H1 (cell line): Measurements from ENCODE around the gene MAP3K14. TPM values are rescaled to one million over a fixed set of nuclear protein-coding genes. Genes with fewer than 3 reads are reported as not detected.

ENCODE experiments used
- ATF3 ChIP-seq: IDR thresholded peaks from 2 replicates; pipeline ENCODE4 v1.6.1; 2011; ENCODE audit warnings: low read depth, mild to moderate bottlenecking, low read length; ENCODE audit not compliant: insufficient read depth
- BCL11A ChIP-seq, 2 experiments: IDR thresholded peaks; one replicate each; pipeline ENCODE4 v1.6.1; 2011; ENCODE audit warnings: low read depth in 2 of 2, low read length in 2 of 2, mild to moderate bottlenecking in 2 of 2
- CBX8 ChIP-seq: fragments of 300-800, 300-1000 bp; sonication (generic); IDR thresholded peaks from 2 replicates; pipeline ENCODE4 v1.7.1; 2016; ENCODE audit warnings: low read depth, low read length, borderline replicate concordance
- CHD7 ChIP-seq: fragments of 300-600 bp; sonication (generic); IDR thresholded peaks from 2 replicates; pipeline ENCODE4 v1.7.1; 2012; ENCODE audit warnings: low read length, moderate library complexity, mild to moderate bottlenecking, inconsistent platforms; ENCODE audit not compliant: insufficient replicate concordance
- CTBP2 ChIP-seq: IDR thresholded peaks from 2 replicates; pipeline ENCODE4 v1.7.0; 2011; ENCODE audit warnings: borderline replicate concordance, mild to moderate bottlenecking, moderate library complexity, mixed read lengths, low read length; ENCODE audit not compliant: insufficient read depth, insufficient read length
- KDM4A ChIP-seq: IDR thresholded peaks from one replicate; pipeline ENCODE4 v1.7.1; 2012; ENCODE audit warnings: low read depth, mild to moderate bottlenecking, moderate library complexity, low read length, inconsistent platforms; ENCODE audit not compliant: severe bottlenecking
- POU5F1 ChIP-seq: IDR thresholded peaks from 2 replicates; pipeline ENCODE4 v1.6.1; 2011; ENCODE audit warnings: low read depth, mild to moderate bottlenecking, low read length, moderate library complexity
- RAD21 ChIP-seq, 2 experiments: IDR thresholded peaks in 1 of 2; conservative IDR thresholded peaks in 1 of 2; 2 replicates each; pipeline ENCODE4 v1.6.1; 2011; ENCODE audit warnings: low read depth in 2 of 2, low read length in 2 of 2, improper control_type of control experiment in 1 of 2, inconsistent platforms in 1 of 2, mild to moderate bottlenecking in 1 of 2, moderate library complexity in 1 of 2
- SUZ12 ChIP-seq: fragments of 200-600 bp; sonication (generic); IDR thresholded peaks from 2 replicates; pipeline ENCODE4 v1.6.1; 2012; ENCODE audit warnings: mild to moderate bottlenecking, inconsistent platforms, low read length, moderate library complexity, mixed read lengths
- polyA plus RNA-seq, 7 experiments: library from polyadenylated mRNA; depleted of rRNA in 3 of 7; stranded (reverse) in 5 of 7; unstranded in 2 of 7; fragments of >200 nt in 5 of 7; fragments of 200-250 nt in 2 of 7; gene quantifications; 1 replicate in 5 of 7; 2 replicates in 1 of 7; 4 replicates in 1 of 7; pipeline versions ENCODE4 v1.2.1 to v1.2.3, GENCODE V29; 2011 to 2013; ENCODE audit warnings: missing spikeins in 2 of 7, mixed read lengths in 2 of 7
- total RNA-seq: library from RNA; stranded (reverse); fragmentation: NEBNext Ultra II Directional; extraction: Animal tissue kit (Norgen Biotek cat#: 25700); gene quantifications from 2 replicates; pipeline ENCODE4 v1.2.1, GENCODE V29; 2021

MAP3K14 gene
- total and polyA plus RNA-seq, 2 of the 8 experiments (the other 6 are each of a cell fraction or from before 2014, with no cell fraction given): 5.2 to 6.1 TPM

GRCh38 chr17:45316434-45317110 is at the start of gene MAP3K14 (continued):
- no peak for TF ChIP-seq CHD7
- no peak for TF ChIP-seq CTBP2
- no peak for TF ChIP-seq POU5F1
- peak; percentile 17 to 43; a peak in 3 of 4 replicates for TF ChIP-seq RAD21 (IDR thresholded peaks at IDR 0.05 in 1 of 2, conservative IDR thresholded peaks at IDR 0.05 in 1 of 2; ENCODE audit: low read depth in 2 of 2, low read length in 2 of 2)
- TF ChIP-seq ATF3: no peak
- no peak for TF ChIP-seq CBX8
- no peak for TF ChIP-seq BCL11A (IDR thresholded peaks at IDR 0.05; ENCODE audit: low read depth in 2 of 2, low read length in 2 of 2)
- TF ChIP-seq KDM4A: peak; percentile 97
- TF ChIP-seq SUZ12: no peak
